ENCODE data around the gene DMPK.

The DMPK gene

GRCh38 chr19:45770192-45771101, 11.8 kb downstream of the DMPK start:
- Mint-ChIP-seq H3K4me3 (peak overlapping the region; percentile 83), H3K27ac (no peak overlapping the region), H3K36me3 (no peaks in the 10 kb centered on the region), H3K27me3 (no peaks in the 10 kb centered on the region), H3K9me3 (ENCODE audit: low read depth) (no peaks in the 10 kb centered on the region), H3K4me1 (ENCODE audit: low read depth) (peaks cover 6% of the 10 kb centered on the region)

GRCh38 chr19:45769821-45770191, 12.5 kb downstream of the DMPK start:
- H3K4me3 Mint-ChIP-seq = peak overlapping the region; percentile 83
- no peaks in the 10 kb centered on the region for H3K36me3 Mint-ChIP-seq
- H3K9me3 Mint-ChIP-seq (ENCODE audit: low read depth) = no peaks in the 10 kb centered on the region
- peaks cover 6% of the 10 kb centered on the region for H3K4me1 Mint-ChIP-seq (ENCODE audit: low read depth)
- peak overlapping the region; percentile 41 for H3K27ac Mint-ChIP-seq
- peaks cover 1% of the 10 kb centered on the region for H3K27me3 Mint-ChIP-seq

DNA sequence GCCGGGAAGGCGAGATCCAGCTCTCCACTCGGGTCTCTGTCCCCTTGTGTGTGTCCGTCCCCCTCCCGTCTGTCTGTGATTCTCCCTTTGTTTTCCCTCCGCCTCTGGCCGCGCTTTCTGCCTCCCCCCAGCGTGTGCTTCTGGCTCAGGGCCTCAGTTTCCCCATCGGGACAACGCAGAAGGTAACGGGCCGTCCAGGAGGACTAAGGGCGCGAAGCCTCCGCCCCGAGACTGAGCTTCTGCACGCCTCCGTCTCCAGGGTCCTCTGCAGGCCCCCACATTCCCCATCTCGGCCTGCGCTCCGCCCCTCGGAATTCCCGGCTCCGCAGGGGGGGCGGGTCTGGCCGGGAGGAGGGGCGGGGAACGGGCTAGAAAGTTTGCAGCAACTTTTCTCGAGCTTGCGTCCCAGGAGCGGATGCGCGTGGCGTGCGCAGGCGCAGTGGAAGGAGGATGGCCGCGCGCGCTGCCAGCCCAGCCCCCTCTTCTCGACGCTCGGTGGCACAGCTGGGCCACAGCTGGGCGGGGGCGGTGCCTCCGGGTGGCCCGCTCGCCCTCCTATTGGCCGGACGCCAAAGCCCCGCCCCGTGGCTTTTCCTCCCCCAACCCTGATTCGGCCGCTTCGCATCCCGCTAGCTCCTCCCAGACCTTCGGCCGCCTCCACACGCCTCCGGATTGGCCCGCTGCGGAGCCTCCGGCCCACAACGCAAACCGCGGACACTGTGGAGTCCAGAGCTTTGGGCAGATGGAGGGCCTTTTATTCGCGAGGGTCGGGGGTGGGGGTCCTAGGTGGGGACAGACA, 13.1 kb downstream of the DMPK start, which contains the start of gene SIX5:
TSS of gene SIX5 (minus strand) at position 269 of the 799 bp plus-strand sequence. CDS start 408 bp downstream, outside the sequence.
- Mint-ChIP-seq H3K4me3 (peak within 1 kb of the TSS; percentile 83), H3K9me3 (ENCODE audit: low read depth) (no peaks in the 10 kb centered on the region), H3K36me3 (no peaks in the 10 kb centered on the region), H3K27ac (peak within 1 kb of the TSS; percentile 41), H3K4me1 (ENCODE audit: low read depth) (peaks cover 6% of the 10 kb centered on the region), H3K27me3 (peaks cover 2% of the 10 kb centered on the region)

DNA sequence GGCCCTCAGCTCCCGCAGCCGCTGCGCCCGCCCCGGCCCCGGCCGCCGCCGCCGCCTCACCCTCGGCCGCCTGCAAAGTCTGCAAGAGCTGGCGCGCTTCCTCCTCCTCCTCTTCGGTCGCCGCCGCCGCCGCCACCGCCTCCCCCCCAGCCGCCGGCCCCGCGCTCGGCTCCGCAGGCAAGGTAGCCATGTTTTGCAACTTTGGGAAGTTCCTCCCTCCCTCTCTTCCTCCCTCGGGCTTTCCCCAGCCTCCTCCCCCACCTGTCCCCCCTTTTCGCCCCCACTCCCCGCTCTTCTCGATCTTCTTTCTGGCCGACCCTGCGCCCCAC, 13.7 kb downstream of the DMPK start:
- H3K27ac Mint-ChIP-seq = no peak overlapping the region
- peaks cover 2% of the 10 kb centered on the region for H3K27me3 Mint-ChIP-seq
- no peaks in the 10 kb centered on the region for H3K9me3 Mint-ChIP-seq (ENCODE audit: low read depth)
- no peaks in the 10 kb centered on the region for H3K36me3 Mint-ChIP-seq
- peaks cover 6% of the 10 kb centered on the region for H3K4me1 Mint-ChIP-seq (ENCODE audit: low read depth)
- peak overlapping the region; percentile 83 for H3K4me3 Mint-ChIP-seq

- no peaks in the 10 kb centered on the region for H3K9me3 Mint-ChIP-seq (ENCODE audit: low read depth)
- no peaks in the 10 kb centered on the region for H3K36me3 Mint-ChIP-seq
- no peak overlapping the region for H3K27ac Mint-ChIP-seq
- peak overlapping the region; percentile 72 for H3K4me3 Mint-ChIP-seq
- peaks cover 6% of the 10 kb centered on the region for H3K4me1 Mint-ChIP-seq (ENCODE audit: low read depth)
- H3K27me3 Mint-ChIP-seq = peaks cover 2% of the 10 kb centered on the region
Measured at GRCh38 chr19:45767881-45768654, 14.2 kb downstream of the DMPK start.

GRCh38 chr19:45767410-45767880, 14.8 kb downstream of the DMPK start:
- no peaks in the 10 kb centered on the region for H3K36me3 Mint-ChIP-seq
- H3K4me1 Mint-ChIP-seq (ENCODE audit: low read depth) = peaks cover 6% of the 10 kb centered on the region
- H3K27ac Mint-ChIP-seq = no peak overlapping the region
- H3K4me3 Mint-ChIP-seq = peak overlapping the region; percentile 53
- peaks cover 2% of the 10 kb centered on the region for H3K27me3 Mint-ChIP-seq
- H3K9me3 Mint-ChIP-seq (ENCODE audit: low read depth) = no peaks in the 10 kb centered on the region

DNA sequence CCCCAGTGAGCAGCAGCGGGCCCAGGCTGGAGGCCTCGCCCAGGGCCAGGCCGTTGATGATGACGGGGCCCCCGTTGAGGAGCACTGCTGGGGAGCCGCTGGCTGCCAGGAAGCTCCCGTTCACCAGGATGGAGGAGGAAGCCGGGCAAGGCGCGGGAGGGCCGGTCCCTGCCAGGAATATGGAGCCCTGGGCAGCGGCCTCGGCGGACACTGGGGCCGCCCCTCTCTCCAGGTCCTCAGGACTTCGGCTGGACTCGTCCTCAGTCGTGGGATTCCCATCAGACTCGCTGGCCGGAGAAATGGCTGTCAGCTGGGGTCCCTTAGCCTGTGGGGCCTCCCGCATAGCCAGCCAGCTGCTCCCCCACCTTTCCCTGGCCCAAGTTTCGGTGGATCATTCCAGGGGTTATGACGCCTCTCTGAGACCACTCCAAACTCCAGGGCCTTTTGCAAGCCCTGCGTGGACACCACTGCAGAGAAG, 15.4 kb downstream of the DMPK start:
- H3K4me3 Mint-ChIP-seq = peak overlapping the region; percentile 53
- no peaks in the 10 kb centered on the region for H3K36me3 Mint-ChIP-seq
- H3K27ac Mint-ChIP-seq = no peak overlapping the region
- H3K4me1 Mint-ChIP-seq (ENCODE audit: low read depth) = peaks cover 6% of the 10 kb centered on the region
- no peaks in the 10 kb centered on the region for H3K9me3 Mint-ChIP-seq (ENCODE audit: low read depth)
- H3K27me3 Mint-ChIP-seq = peaks cover 2% of the 10 kb centered on the region

DNA sequence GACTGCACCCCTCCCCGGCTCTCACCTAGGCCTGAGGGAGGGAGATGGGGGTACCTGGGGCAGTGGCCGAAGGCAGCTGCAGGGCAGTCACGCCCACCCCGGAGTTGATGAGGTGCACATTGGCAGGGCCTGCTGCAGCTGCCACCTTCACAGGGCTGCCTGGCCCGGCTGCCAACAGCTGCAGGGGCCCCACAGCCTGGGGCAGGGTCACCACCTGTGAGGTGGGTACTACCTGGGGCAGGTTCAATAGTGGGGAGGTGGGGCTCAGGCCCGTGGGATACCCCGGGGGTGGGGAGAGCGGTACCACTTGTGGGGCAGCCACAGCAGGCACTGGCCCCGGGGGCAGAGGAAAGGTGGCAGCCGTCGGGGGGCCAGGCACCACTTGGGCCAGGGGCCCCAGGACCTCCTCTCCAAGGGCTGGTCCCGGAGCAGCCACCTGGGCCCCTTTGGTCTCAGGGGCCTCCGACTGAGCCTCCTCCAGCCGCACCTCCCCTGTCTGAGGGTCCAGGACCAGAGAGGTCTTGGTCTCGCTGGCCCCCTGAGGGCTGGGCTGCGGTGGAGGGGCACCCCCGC, 15.9 kb downstream of the DMPK start:
- Mint-ChIP-seq H3K36me3 (no peaks in the 10 kb centered on the region), H3K27ac (no peak overlapping the region), H3K27me3 (peaks cover 2% of the 10 kb centered on the region), H3K4me1 (ENCODE audit: low read depth) (peaks cover 6% of the 10 kb centered on the region), H3K4me3 (no peak overlapping the region), H3K9me3 (ENCODE audit: low read depth) (no peaks in the 10 kb centered on the region)

DNA sequence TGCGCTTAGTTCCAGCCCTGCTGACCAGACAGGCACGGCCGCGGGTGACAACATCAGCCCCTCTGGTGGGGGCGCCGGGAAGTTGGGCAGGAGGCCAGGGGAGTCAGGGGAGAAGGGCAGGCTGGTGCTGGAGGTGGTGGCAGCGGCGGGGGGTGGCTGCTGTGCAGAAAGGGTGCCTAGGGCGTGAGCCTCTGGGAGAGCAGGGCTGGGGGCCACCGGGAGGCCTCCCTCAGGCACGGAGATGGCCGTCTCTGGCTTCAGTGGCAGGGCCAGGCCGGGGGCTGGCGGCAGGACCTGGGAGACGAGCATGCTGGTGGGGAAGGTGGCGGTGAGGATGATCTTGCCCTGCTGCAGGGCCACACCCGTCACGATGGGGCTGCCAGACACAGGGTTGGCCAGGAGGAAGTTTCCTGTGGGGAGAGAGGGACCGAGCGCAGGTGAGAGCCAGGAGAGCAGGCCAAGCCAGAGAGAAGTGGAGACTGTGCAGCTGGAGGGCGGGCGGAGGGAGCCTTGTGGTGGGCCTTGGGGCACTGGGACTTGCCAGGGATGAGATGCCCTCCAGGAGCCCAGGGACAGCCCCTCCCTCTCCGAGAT, 16.5 kb downstream of the DMPK start:
- Mint-ChIP-seq H3K27me3 (peaks cover 2% of the 10 kb centered on the region), H3K4me3 (no peak overlapping the region), H3K27ac (no peak overlapping the region), H3K36me3 (no peaks in the 10 kb centered on the region), H3K4me1 (ENCODE audit: low read depth) (peaks cover 6% of the 10 kb centered on the region), H3K9me3 (ENCODE audit: low read depth) (no peaks in the 10 kb centered on the region)

DNA sequence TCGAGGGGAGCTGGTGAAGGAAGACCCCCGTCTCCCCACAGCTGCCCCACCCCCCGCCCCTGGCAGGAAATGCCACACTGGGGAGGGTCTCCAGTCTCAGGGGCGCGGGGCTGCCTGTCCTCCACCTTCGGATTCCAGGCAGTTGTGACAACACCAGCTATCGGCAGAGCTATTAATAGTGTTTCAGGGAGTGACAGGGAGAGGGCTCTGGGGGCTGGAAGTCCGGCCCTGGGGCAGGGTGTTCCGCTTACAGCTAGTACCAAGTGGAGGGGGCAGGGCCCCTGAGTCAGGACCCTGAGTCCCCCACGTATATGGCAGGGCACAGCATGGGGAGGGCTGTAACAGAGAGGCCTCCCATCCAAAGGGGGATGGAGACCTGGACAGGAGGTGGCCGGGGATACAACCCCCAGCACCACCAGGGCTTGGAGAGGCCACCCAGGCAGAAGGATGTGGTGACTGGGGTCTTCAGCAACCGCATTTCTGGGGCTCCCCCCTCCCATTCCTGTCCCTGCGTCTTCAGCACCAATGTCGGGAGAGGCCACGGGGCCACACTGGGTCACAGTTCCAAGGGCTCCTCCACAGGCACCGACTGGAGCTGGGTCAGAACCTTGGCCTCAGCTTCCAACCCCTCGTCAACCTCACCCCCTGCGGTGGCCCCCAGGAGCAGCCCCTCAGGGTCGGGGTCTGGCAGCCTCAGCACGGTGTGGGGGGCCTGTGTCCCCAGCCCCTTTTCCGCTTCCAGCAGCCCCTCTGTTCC, 17.2 kb downstream of the DMPK start:
- H3K27me3 Mint-ChIP-seq = peaks cover 2% of the 10 kb centered on the region
- H3K9me3 Mint-ChIP-seq (ENCODE audit: low read depth) = no peaks in the 10 kb centered on the region
- H3K4me3 Mint-ChIP-seq = no peak overlapping the region
- H3K36me3 Mint-ChIP-seq = no peaks in the 10 kb centered on the region
- no peak overlapping the region for H3K27ac Mint-ChIP-seq
- peaks cover 4% of the 10 kb centered on the region for H3K4me1 Mint-ChIP-seq (ENCODE audit: low read depth)

GRCh38 chr19:45764475-45764874, 17.8 kb downstream of the DMPK start:
- Mint-ChIP-seq H3K4me3 (no peak overlapping the region), H3K4me1 (ENCODE audit: low read depth) (peaks cover 2% of the 10 kb centered on the region), H3K27ac (no peak overlapping the region), H3K9me3 (ENCODE audit: low read depth) (no peaks in the 10 kb centered on the region), H3K27me3 (peaks cover 2% of the 10 kb centered on the region), H3K36me3 (no peaks in the 10 kb centered on the region)

GRCh38 chr19:45763691-45764294, 18.5 kb downstream of the DMPK start:
- no peak overlapping the region for H3K27ac Mint-ChIP-seq
- H3K4me1 Mint-ChIP-seq (ENCODE audit: low read depth) = peaks cover 1% of the 10 kb centered on the region
- peaks cover 2% of the 10 kb centered on the region for H3K27me3 Mint-ChIP-seq

More at GRCh38 chr19:45763691-45764294, 18.5 kb downstream of the DMPK start:
- Mint-ChIP-seq H3K4me3 (no peak overlapping the region), H3K36me3 (no peaks in the 10 kb centered on the region), H3K9me3 (ENCODE audit: low read depth) (no peaks in the 10 kb centered on the region)

Data from activated naive CD8-positive, alpha-beta T cell (primary cell).